Measurements from ENCODE around the gene GFRA4.

DNA sequence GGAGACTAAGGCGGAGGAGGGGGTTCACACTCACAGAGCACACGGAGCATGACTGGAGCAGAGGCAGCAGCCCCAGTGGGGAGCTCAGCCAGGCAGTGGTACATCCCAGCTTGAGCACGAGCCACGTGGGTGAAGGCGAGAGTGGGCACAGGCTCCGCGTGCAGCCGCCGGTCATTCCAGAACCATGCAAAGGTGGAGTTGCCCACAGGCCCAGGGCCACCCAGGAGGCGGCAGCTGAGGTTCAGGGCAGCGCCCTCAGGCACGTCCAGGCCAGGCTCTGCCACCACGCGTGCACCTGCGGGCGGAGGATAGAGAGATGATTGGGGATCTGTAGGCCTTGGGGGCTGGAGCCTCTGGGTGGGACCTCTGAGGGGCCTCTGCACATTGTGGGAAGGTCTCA lies 28.1 kb upstream of the GFRA4 start:
- TF ChIP-seq, protein P1, sequence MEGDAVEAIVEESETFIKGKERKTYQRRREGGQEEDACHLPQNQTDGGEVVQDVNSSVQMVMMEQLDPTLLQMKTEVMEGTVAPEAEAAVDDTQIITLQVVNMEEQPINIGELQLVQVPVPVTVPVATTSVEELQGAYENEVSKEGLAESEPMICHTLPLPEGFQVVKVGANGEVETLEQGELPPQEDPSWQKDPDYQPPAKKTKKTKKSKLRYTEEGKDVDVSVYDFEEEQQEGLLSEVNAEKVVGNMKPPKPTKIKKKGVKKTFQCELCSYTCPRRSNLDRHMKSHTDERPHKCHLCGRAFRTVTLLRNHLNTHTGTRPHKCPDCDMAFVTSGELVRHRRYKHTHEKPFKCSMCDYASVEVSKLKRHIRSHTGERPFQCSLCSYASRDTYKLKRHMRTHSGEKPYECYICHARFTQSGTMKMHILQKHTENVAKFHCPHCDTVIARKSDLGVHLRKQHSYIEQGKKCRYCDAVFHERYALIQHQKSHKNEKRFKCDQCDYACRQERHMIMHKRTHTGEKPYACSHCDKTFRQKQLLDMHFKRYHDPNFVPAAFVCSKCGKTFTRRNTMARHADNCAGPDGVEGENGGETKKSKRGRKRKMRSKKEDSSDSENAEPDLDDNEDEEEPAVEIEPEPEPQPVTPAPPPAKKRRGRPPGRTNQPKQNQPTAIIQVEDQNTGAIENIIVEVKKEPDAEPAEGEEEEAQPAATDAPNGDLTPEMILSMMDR (IDR thresholded peaks at IDR 0.05): no peak
- TF ChIP-seq EP300 (IDR thresholded peaks at IDR 0.05) (no peak), POLR2A (IDR thresholded peaks at IDR 0.05) (no peak)

All from sigmoid colon (tissue), 4 donors.